ENCODE measurements around the gene TRMT44. TPM values are rescaled to one million over a fixed set of nuclear protein-coding genes. Genes with fewer than 3 reads are reported as not detected.

Gene TRMT44
- total RNA-seq, 1 experiment from 2014 or later, result 15.3 TPM

DNA sequence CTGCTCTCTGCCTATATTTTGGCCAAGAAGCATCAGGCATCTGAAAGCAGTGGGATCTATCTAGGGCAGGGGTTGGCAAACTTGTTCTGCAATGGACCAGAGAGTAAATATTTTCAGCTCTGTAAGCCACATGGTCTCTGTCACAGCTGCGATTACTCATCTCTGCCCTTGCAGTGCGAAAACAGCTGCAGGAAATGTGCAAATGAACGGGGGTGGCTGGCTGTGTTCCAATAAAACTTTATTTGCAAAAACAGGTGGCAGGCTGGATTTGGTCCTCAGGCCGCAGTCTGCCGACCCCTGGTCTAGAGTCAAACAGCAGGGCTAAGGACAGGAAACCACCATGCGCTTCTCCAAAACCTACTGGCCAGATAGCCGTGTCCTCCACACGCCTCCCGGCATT, 48.6 kb upstream of the TRMT44 start:
- DNase-seq (peak; percentile 77), ATAC-seq (peak; percentile 43; the same call in 1 of the 2 replicates)
- ChIA-PET CTCF (no interaction called here), POLR2A (ENCODE audit: unreplicated experiment) (no interaction called here)
- Histone ChIP-seq H3K27me3 (ENCODE audit: low read length) (no peaks in the 10 kb centered on the region), H3K36me3 (ENCODE audit: low read depth, low read length) (no peaks in the 10 kb centered on the region), H3K4me3 (ENCODE audit: low read length) (no peak overlapping the region), H3K9me2 (replicated peaks; ENCODE audit: low read length) (no peaks in the 10 kb centered on the region), H3K4me2 (ENCODE audit: low read length) (peak overlapping the region; percentile 51; the same call in 1 of the 2 replicates), H3F3A (ENCODE audit: low read length, unreplicated experiment) (no peaks in the 10 kb centered on the region), H4K20me1 (ENCODE audit: low read length) (no peaks in the 10 kb centered on the region), H3K79me2 (ENCODE audit: low read length) (no peaks in the 10 kb centered on the region), H3K4me1 (ENCODE audit: insufficient read depth, low read length) (peaks cover 44% of the 10 kb centered on the region), H3K9ac (ENCODE audit: low read length) (no peak overlapping the region), H3K27ac (ENCODE audit: low read length) (peak overlapping the region; percentile 26; the same call in 1 of the 2 replicates), H2AFZ (ENCODE audit: low read length) (no peak overlapping the region), H3K9me3 (ENCODE audit: low read length) (no peaks in the 10 kb centered on the region)
- TF ChIP-seq EZH2 (IDR thresholded peaks at IDR 0.05; ENCODE audit: low read length, unreplicated experiment), result no peak
- no peak for TF ChIP-seq EZH2phosphoT487 (IDR thresholded peaks at IDR 0.05; ENCODE audit: borderline replicate concordance, low read length)
- TF ChIP-seq CTCF (conservative IDR thresholded peaks at IDR 0.05; ENCODE audit: low read depth, low read length), result no peak
- intact Hi-C loops (cut with micrococcal nuclease), result no loop called here
- no TSS peak for BruUV-seq (replicated peaks)

DNA sequence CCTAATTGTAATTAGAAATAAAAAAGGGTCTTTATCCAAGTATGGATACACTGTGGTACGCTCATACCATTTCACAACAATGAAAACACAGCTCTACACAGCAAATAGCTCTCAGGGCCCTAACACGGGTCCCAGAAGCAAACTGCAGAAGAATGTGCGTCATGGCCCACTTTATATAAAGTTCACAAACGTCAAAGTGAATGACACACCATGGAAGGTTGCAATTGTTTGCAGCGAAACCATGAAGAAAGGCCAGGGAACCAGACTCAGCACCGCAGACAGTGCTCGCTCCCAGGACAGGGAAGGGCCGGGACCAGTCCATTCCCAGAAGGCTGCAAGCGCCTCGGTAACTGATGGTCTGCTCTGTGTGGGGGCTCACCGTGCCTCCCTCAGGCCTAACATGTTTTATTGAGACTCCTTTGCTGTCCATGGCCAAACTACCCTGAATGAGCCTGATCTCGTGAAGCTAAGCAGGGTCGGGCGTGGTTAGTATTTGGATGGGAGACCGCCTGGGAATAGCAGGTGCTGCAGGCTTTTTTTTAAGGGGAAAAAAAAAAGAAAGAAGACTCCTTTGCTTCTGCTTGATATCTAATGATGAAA, 47.9 kb upstream of the TRMT44 start:
- Histone ChIP-seq H3K9me3 (ENCODE audit: low read length) (no peaks in the 10 kb centered on the region), H3F3A (ENCODE audit: low read length, unreplicated experiment) (no peaks in the 10 kb centered on the region), H4K20me1 (ENCODE audit: low read length) (no peaks in the 10 kb centered on the region), H3K4me3 (ENCODE audit: low read length) (no peak overlapping the region), H3K9ac (ENCODE audit: low read length) (no peak overlapping the region), H3K27me3 (ENCODE audit: low read length) (no peaks in the 10 kb centered on the region), H3K27ac (ENCODE audit: low read length) (peak overlapping the region; percentile 34; the same call in 1 of the 2 replicates), H3K4me2 (ENCODE audit: low read length) (peak overlapping the region; percentile 26; the same call in 1 of the 2 replicates), H2AFZ (ENCODE audit: low read length) (no peak overlapping the region), H3K79me2 (ENCODE audit: low read length) (no peaks in the 10 kb centered on the region), H3K36me3 (ENCODE audit: low read depth, low read length) (no peaks in the 10 kb centered on the region), H3K9me2 (replicated peaks; ENCODE audit: low read length) (no peaks in the 10 kb centered on the region), H3K4me1 (ENCODE audit: insufficient read depth, low read length) (peaks cover 40% of the 10 kb centered on the region)
- no TSS peak for BruUV-seq (replicated peaks)
- ChIA-PET CTCF (interaction anchor here (1.3 kb wide), 1 partner anchor 150 kb away, joined by 6 read pairs; no protein-coding TSS in a partner anchor), POLR2A (ENCODE audit: unreplicated experiment) (no interaction called here)
- TF ChIP-seq EZH2 (IDR thresholded peaks at IDR 0.05; ENCODE audit: low read length, unreplicated experiment) (no peak), EZH2phosphoT487 (IDR thresholded peaks at IDR 0.05; ENCODE audit: borderline replicate concordance, low read length) (no peak), CTCF (conservative IDR thresholded peaks at IDR 0.05; ENCODE audit: low read depth, low read length) (no peak)
- DNase-seq (peak; percentile 2), ATAC-seq (no peak)
- intact Hi-C loops (cut with micrococcal nuclease), result no loop called here

DNA sequence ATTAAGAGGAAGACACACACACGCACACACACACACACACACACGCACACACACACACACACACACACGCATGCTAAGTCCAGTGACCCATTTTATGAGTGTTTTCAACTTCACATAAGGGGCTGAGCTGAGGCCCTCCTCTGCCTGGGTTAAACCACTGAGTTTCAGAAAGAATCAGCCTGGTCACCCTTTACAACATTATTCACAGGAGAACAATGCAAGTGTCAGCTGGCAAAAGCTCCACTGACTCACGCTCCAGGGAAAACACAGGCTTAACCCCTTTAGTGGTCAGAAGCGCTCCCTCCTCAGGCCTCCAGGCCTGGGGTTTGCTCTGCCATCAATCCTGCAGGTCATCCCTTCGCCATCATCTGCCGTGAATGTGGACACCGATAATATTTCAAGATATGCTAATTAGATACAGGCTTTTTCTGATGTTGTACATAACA, 47.0 kb upstream of the TRMT44 start:
- H4K20me1 ChIP-seq (ENCODE audit: low read length), result no peaks in the 10 kb centered on the region
- H3K4me1 ChIP-seq (ENCODE audit: insufficient read depth, low read length), result peaks cover 31% of the 10 kb centered on the region
- H2AFZ ChIP-seq (ENCODE audit: low read length), result no peak overlapping the region
- no peaks in the 10 kb centered on the region for H3K79me2 ChIP-seq (ENCODE audit: low read length)
- BruUV-seq (replicated peaks), result no TSS peak
- TF ChIP-seq EZH2phosphoT487 (IDR thresholded peaks at IDR 0.05; ENCODE audit: borderline replicate concordance, low read length) (no peak), CTCF (conservative IDR thresholded peaks at IDR 0.05; ENCODE audit: low read depth, low read length) (0 out of 2 replicates have a peak, but pooled peaks have one; percentile 19)
- no peaks in the 10 kb centered on the region for H3K9me2 ChIP-seq (replicated peaks; ENCODE audit: low read length)
- no peaks in the 10 kb centered on the region for H3K36me3 ChIP-seq (ENCODE audit: low read depth, low read length)
- H3K4me2 ChIP-seq (ENCODE audit: low read length), result peak overlapping the region; percentile 24
- intact Hi-C loops (cut with micrococcal nuclease), result no loop called here
- H3K27ac ChIP-seq (ENCODE audit: low read length), result 0 out of 2 replicates have a peak overlapping the region, but pooled peaks have one; percentile 34
- no peaks in the 10 kb centered on the region for H3K9me3 ChIP-seq (ENCODE audit: low read length)
- no peaks in the 10 kb centered on the region for H3F3A ChIP-seq (ENCODE audit: low read length, unreplicated experiment)
- H3K27me3 ChIP-seq (ENCODE audit: low read length), result no peaks in the 10 kb centered on the region
- CTCF ChIA-PET, result interaction anchor here (0.6 to 1.3 kb wide), 2 partner anchors 9 to 151 kb away, joined by 4 to 6 read pairs; no protein-coding TSS in a partner anchor
- H3K4me3 ChIP-seq (ENCODE audit: low read length), result no peak overlapping the region
- POLR2A ChIA-PET (ENCODE audit: unreplicated experiment), result interaction anchor here (0.6 kb wide), 1 partner anchor 79 kb away, joined by 4 read pairs; no protein-coding TSS in a partner anchor
- peak; percentile 91 for DNase-seq
- no peak overlapping the region for H3K9ac ChIP-seq (ENCODE audit: low read length)
- peak; percentile 95 for ATAC-seq

Measured in PC-3 (cell line).